Breast epithelium (tissue), 4 donors: ENCODE results near the gene UBXN2A. TPM values are rescaled to one million over a fixed set of nuclear protein-coding genes. Genes with fewer than 3 reads are reported as not detected.

Experiments
- DNase-seq, 2 donors: peaks; one replicate each; pipeline ENCODE4 v3.0.0-alpha.2; 2019; ENCODE audit warnings: low spot score in 2 of 2
- H3K27ac ChIP-seq, 2 donors: fragments of 200-600 bp; sonication (generic) in 1 of 2; one replicate each; pipeline ENCODE4 v1.5.1; 2016 to 2019; ENCODE audit warnings: mild to moderate bottlenecking in 1 of 2
- H3K27me3 ChIP-seq, 2 donors: fragments of 200-600 bp; sonication (generic) in 1 of 2; one replicate each; pipeline versions ENCODE4 v1.5.1 to v1.6.0; 2017 to 2019; ENCODE audit warnings: control low read depth in 1 of 2, mild to moderate bottlenecking in 1 of 2
- H3K36me3 ChIP-seq: fragments of 200-600 bp; one replicate; pipeline ENCODE4 v1.5.1; 2019
- H3K4me1 ChIP-seq, 2 donors: fragments of 200-600 bp; sonication (generic); one replicate each; pipeline ENCODE4 v1.5.1; 2016 to 2019; ENCODE audit warnings: control low read depth in 1 of 2
- H3K4me3 ChIP-seq, 3 donors: fragments of 200-600 bp; sonication (generic); 1 replicate in 2 of 3; 2 replicates in 1 of 3; pipeline ENCODE4 v1.5.1; 2016 to 2019; ENCODE audit warnings: mild to moderate bottlenecking in 3 of 3, moderate library complexity in 2 of 3
- H3K9me3 ChIP-seq, 2 donors: fragments of 200-600 bp; sonication (generic) in 1 of 2; one replicate each; pipeline ENCODE4 v1.5.1; 2016 to 2019; ENCODE audit warnings: control low read depth in 1 of 2
- CTCF ChIP-seq, 3 donors: fragments of 450-650 bp; IDR thresholded peaks; one replicate each; pipeline ENCODE4 v1.5.1; 2016 to 2017; ENCODE audit warnings: antibody characterized with exemption in 3 of 3, mild to moderate bottlenecking in 3 of 3, moderate library complexity in 3 of 3
- POLR2A ChIP-seq: fragments of 450-650 bp; IDR thresholded peaks from one replicate; pipeline ENCODE4 v1.6.1; 2016; ENCODE audit warnings: antibody characterized with exemption, mild to moderate bottlenecking, moderate library complexity
- POLR2AphosphoS5 ChIP-seq, 3 donors: sonication (generic); formaldehyde crosslinking; IDR thresholded peaks; one replicate each; pipeline ENCODE4 v1.6.1; 2017; ENCODE audit warnings: antibody characterized with exemption in 3 of 3
- intact Hi-C: fragments of 100-400 bp; cut with DNase I; formaldehyde crosslinking; loops from one replicate; pipeline ENCODE4 v1.15.1; 2023; ENCODE audit warnings: low total_unique reads
- total RNA-seq, 3 donors: library from RNA; depleted of rRNA; stranded (reverse); fragments of >200 nt; gene quantifications; one replicate each; pipeline ENCODE4 v1.1.0, GENCODE V29; 2016

UBXN2A gene
- total RNA-seq, 3 donors from 2014 or later: 13.0 to 22.0 (median 16.4) TPM

DNA sequence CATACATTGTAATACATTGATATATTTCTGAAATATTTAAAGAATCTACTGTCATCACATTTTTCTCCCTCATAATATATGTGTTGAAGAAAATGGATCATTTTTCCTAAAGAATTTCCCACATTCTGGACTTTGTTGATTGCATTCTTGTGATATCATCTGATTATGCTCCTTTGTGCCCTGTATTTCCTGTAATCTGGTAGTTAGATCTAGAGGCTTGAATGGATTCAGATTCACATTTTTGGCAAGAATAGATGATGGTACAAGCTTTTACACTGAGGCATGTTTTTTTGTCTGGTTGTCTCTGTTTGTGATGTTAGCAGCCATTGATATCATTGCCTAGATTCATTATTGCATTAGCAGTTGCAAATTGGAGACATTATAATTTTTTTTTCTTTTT, 13.4 kb downstream of the UBXN2A start:
- intact Hi-C loops: no loop called here
- Histone ChIP-seq H3K4me1 (no peaks in the 10 kb centered on the region), H3K27ac (no peak overlapping the region), H3K36me3 (no peaks in the 10 kb centered on the region), H3K27me3 (no peaks in the 10 kb centered on the region), H3K9me3 (no peaks in the 10 kb centered on the region), H3K4me3 (no peak overlapping the region)
- no peak for DNase-seq
- TF ChIP-seq POLR2AphosphoS5 (IDR thresholded peaks at IDR 0.05) (no peak), CTCF (IDR thresholded peaks at IDR 0.05) (no peak), POLR2A (no peak)

DNA sequence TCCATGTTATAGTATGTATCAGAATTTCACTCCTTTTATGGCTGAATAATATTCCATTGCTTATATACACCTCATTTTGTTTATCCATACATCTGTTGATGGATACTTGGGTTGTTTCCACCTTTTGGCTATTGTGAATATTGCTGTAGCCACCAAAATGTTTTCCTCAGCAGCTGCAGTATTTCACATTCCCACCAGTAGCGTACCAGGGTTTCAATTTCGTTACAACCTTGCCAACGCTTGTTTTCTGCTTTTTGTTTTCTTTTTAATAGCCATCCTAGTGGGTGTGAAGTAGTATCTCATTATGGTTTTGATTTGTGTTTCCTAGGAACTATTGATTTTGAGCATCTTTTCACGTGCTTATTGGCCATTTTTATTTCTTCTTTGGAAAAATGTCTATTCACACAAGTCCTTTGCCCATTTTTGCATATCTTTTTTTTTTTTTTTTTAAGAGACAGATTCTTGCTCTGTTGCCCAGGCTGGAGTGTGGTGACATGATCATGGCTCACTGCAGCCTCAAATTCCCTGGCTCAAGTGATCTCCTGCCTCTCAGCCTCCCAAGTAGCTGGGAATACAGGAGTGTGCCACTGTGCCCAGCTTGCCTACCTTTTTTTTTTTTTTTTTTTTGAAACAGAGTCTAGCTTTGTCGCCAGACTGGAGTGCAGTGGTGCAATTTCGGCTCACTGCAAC, 14.2 kb downstream of the UBXN2A start:
- H3K27me3 ChIP-seq: no peaks in the 10 kb centered on the region
- H3K36me3 ChIP-seq: no peaks in the 10 kb centered on the region
- DNase-seq: no peak
- TF ChIP-seq POLR2AphosphoS5 (IDR thresholded peaks at IDR 0.05) (no peak), POLR2A (no peak), CTCF (IDR thresholded peaks at IDR 0.05) (no peak)
- peak overlapping the region in 1 of 3 donors; percentile 11 for H3K4me3 ChIP-seq
- intact Hi-C loops: no loop called here
- H3K9me3 ChIP-seq: no peaks in the 10 kb centered on the region
- no peak overlapping the region for H3K27ac ChIP-seq
- H3K4me1 ChIP-seq: no peaks in the 10 kb centered on the region

- H3K4me3 ChIP-seq: no peak overlapping the region
- DNase-seq: no peak
- no peak overlapping the region for H3K27ac ChIP-seq
- no peak for TF ChIP-seq POLR2AphosphoS5 (IDR thresholded peaks at IDR 0.05)
- TF ChIP-seq POLR2A: no peak
- no peaks in the 10 kb centered on the region for H3K9me3 ChIP-seq
- H3K27me3 ChIP-seq: no peaks in the 10 kb centered on the region
- H3K36me3 ChIP-seq: no peaks in the 10 kb centered on the region
- H3K4me1 ChIP-seq: no peaks in the 10 kb centered on the region
- intact Hi-C loops: no loop called here
These were observed 27.6 kb downstream of the UBXN2A start for GRCh38 chr2:23967846-23968245.

DNA sequence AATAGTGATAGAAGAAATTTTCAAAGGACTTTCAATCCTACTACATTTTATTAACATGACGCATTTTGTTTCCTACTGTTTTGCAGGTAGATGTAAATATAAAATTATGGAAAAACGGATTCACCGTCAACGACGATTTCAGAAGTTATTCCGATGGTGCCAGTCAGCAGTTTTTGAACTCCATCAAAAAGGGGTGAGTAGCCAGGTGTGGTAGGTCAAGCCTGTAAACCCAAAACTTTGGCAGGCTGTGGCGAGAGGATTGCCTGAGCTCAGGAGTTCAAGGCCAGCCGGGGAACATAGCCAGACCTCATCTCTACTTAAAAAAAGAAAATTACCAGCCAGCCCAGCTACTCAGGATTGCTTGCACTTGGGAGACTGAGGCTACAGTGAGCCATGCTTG, 36.6 kb downstream of the UBXN2A start:
- Histone ChIP-seq H3K4me3 (no peak overlapping the region), H3K9me3 (no peaks in the 10 kb centered on the region), H3K36me3 (peaks cover 4% of the 10 kb centered on the region), H3K4me1 (no peaks in the 10 kb centered on the region), H3K27ac (no peak overlapping the region), H3K27me3 (no peaks in the 10 kb centered on the region)
- intact Hi-C loops: no loop called here
- no peak for DNase-seq
- TF ChIP-seq POLR2A (no peak), POLR2AphosphoS5 (IDR thresholded peaks at IDR 0.05) (no peak), CTCF (IDR thresholded peaks at IDR 0.05) (no peak)

DNA sequence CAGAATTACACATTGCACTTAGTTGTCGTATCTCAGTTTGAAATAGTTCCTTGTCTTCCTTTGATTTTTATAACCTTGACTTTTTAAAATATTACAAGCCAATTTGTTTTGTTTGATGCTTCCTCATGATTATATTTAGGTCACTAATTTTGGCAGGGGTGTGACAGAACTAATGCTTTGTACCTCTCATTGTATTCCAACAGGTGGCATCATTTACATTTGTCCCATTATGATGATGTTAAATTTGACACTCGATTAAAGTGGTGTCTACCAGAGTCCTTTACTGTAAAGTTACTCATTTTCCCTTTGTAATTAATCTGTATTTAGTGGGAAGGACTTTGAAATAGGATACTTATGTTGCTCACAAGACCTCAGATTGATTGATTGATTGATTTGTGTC, 48.1 kb downstream of the UBXN2A start:
- intact Hi-C loops: no loop called here
- no peak for TF ChIP-seq POLR2A
- TF ChIP-seq CTCF (IDR thresholded peaks at IDR 0.05): peak in 1 of 3 donors; percentile 28
- no peak for TF ChIP-seq POLR2AphosphoS5 (IDR thresholded peaks at IDR 0.05)
- no peaks in the 10 kb centered on the region for H3K36me3 ChIP-seq

More for the DNA sequence above, 48.1 kb downstream of the UBXN2A start:
- Histone ChIP-seq H3K27ac (no peak overlapping the region), H3K4me1 (no peaks in the 10 kb centered on the region), H3K9me3 (no peaks in the 10 kb centered on the region), H3K27me3 (no peaks in the 10 kb centered on the region), H3K4me3 (no peak overlapping the region)
- DNase-seq: no peak
